Stimulated activated CD4-positive, alpha-beta T cell treated with anti-CD3 and anti-CD28 coated beads, Interleukin-2, amount 100 ng/mL, for 24 hours (primary cell): ENCODE data around the gene SMARCA4.
A peak's percentile ranks its signal among the peaks of the same experiment; 100 is the strongest.

ENCODE experiments used
- DNase-seq, 2 donors: peaks; one replicate each; pipeline ENCODE4 v3.0.0-alpha.2; 2020

Gene SMARCA4

GRCh38 chr19:10960314-10961072, at the start of gene SMARCA4:
Gene SMARCA4 (plus strand): TSS chr19:10961030. CDS start chr19:10984152, 23,122 bp downstream.
- peak; percentile 98 for DNase-seq

GRCh38 chr19:10911579-10912363, 49.1 kb upstream of the SMARCA4 start:
- no peak for DNase-seq

- DNase-seq = no peak
Measured at GRCh38 chr19:10912619-10913018, 48.2 kb upstream of the SMARCA4 start.

GRCh38 chr19:10913716-10914340, 47.0 kb upstream of the SMARCA4 start:
- no peak for DNase-seq

GRCh38 chr19:10915130-10916091, 45.4 kb upstream of the SMARCA4 start:
- DNase-seq = no peak

GRCh38 chr19:10916602-10917001, 44.2 kb upstream of the SMARCA4 start:
- no peak for DNase-seq

- DNase-seq = no peak
Measured at GRCh38 chr19:10918359-10918758, 42.5 kb upstream of the SMARCA4 start.

- DNase-seq = no peak
Measured at GRCh38 chr19:10919352-10920287, 41.2 kb upstream of the SMARCA4 start.

- no peak for DNase-seq
Measured at GRCh38 chr19:10920288-10920655, 40.6 kb upstream of the SMARCA4 start.

GRCh38 chr19:10920781-10921180, 40.0 kb upstream of the SMARCA4 start:
- DNase-seq = no peak

- no peak for DNase-seq
Measured at GRCh38 chr19:10921199-10921909, 39.5 kb upstream of the SMARCA4 start.

- DNase-seq = no peak
Measured at GRCh38 chr19:10921910-10922637, 38.8 kb upstream of the SMARCA4 start.

GRCh38 chr19:10922638-10923014, 38.2 kb upstream of the SMARCA4 start:
- DNase-seq = no peak

GRCh38 chr19:10923260-10924112, 37.3 kb upstream of the SMARCA4 start:
- no peak for DNase-seq

GRCh38 chr19:10924597-10924996, 36.2 kb upstream of the SMARCA4 start:
- DNase-seq = no peak

GRCh38 chr19:10927730-10928562, 32.9 kb upstream of the SMARCA4 start:
- peak; percentile 11 to 28 for DNase-seq

- peak; percentile 96 for DNase-seq
Measured at GRCh38 chr19:10928563-10929401, 32.0 kb upstream of the SMARCA4 start, which contains the start of the genes TIMM29 and YIPF2. Gene TIMM29 (plus strand): TSS chr19:10928811. CDS start chr19:10928823, 12 bp downstream. Gene YIPF2 (minus strand): TSS chr19:10928639. CDS start chr19:10928410, 229 bp downstream.
